Measurements from ENCODE around the gene C10orf62.
"Not testable (repeated sequence)": the region's sequence is repeated elsewhere in the genome, so short reads cannot be mapped to it uniquely, and the experiment has no call there.

Gene C10orf62, protein sequence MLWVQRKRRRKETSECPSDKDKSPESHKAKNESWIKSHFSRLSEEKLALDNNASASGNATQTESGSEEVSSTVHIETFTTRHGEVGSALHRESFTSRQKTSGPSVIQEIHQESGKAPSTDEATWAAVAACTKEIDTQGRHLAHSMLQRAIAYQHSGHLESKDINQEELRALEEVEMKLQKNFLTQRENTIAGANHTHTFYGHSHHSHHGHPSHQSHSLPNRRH

DNA sequence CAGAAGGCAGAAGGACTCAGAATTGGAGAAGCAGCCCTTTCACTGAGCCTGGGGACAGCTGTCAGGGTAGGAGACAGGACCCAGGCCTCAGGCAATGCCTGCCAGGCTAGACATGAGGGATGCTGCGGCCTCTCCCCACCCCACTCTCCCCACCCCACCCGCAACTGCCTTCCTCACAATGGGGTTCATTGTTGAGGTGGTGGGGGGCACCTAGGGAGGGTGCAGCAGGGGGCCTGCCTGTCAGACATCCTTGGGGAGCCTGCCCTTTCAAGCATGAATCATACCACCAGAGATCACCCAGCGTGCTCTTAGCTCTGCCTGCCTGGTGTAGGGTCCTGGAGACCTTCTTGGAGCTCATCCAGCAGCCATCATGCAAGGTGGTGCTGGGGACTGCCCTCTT, at the start of gene C10orf62:
C10orf62 (plus strand) TSS at position 243 of the 400 bp plus-strand sequence. CDS start 177 bp downstream, outside the sequence.
- DNase-seq (ENCODE audit: low read depth, low spot score), result no peak

DNA sequence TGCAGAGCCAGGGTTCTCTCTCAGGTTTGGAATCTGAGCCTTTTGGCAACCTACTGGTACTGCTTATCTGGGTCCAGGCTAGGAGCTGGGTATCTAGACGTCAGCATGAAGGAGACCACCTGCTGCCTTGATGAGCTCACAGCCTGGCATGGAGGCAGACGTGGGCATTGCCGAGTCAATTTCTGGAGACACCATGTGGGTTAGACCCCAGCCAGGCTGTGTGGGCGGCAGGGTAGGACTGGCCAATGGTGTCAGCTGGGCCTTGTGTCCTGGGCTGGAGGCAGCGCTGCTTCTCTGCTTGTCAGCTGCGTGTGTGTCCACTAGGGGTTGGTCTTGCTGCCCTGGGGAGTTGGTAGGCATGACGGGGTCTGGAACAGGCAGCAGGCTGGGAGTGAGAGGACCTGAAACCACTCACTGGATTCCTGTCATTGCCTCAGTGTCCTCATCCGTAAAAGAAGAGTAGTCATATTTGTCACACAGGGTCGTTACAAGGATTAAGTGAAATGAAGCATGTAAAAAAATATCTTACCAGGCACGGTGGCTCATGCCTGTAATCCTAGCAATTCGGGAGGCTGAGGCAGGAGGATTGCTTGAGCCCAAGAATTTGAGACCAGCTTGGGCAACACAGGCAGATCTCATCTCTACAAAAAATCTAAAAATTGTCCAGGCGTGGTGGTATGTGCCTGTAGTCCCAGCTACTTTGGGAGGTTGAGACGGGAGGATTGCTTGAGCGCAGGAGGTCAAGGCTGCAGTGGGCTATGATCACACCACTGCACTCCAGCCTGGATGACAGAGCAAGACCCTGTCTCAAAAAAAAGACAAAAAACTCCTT, 48.6 kb upstream of the C10orf62 start:
- DNase-seq (ENCODE audit: low read depth, low spot score), result no peak

DNA sequence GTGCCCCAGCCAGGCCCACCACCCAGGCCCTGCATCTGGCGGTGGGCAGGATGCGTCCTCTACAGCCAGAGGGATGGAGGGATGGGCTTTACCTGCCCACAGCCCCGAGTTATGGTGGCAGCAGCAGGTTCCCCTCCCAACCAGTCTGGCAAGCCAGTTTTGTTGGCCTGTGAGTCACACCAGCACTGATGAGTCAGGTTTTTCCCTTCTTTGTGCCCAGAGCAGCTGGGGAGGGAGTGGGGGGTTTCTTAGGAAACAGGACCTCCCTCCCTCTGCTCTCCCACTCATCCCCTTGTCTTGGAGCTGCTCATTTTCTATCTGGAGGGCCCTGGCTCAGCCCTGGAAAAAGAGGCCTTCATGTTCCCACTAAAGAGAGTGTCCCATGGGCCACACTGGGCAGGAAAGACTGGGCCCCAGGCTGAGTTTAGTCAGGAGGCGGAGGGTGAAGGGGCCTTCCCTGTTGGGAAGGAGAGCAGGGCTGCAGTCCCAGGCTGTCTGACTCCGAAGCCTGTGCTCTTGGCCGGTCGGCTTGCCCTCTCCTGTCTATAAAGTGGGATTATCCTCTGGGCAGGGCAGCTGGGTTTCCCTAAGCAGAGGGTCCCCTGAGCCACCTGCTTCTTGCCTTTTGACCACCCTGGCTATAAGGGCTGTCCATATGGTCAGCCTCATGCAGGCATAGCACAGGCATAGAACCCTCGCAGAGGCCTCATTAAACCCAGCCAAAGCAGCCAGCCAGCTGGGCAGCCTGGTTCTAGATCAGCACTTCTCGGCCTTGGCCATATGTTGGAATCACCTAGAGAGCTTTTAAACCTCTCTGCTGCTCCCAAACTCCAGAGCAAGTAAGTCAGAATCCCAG, 47.1 kb upstream of the C10orf62 start:
- no peak for DNase-seq (ENCODE audit: low read depth, low spot score)

DNA sequence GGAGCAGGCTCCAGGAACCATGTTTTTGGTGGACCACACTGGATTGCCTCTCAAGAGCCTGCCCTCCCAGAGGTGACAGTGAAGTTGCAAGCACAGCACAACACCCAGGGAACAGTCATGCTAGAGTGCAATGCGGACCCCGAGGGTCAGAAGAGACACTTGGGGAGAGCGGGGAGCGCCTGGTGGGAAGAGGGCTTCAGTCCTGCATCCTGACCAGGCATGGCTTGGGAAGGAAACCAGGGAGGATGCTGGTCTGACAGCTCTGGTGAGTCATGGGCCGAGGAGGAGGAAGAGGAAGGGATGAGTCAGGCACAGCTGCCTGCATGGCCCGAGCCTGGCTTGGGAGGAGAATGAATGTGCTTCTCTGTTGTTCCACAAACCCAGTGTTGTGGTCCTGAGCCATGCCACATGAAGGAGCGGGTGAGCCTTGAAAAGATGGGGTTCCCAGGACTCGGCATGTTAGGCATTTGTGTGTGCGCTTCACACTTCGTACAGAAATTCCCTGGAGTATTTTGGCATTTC, 46.4 kb upstream of the C10orf62 start:
- peak; percentile 3 for DNase-seq (ENCODE audit: low read depth, low spot score)

DNA sequence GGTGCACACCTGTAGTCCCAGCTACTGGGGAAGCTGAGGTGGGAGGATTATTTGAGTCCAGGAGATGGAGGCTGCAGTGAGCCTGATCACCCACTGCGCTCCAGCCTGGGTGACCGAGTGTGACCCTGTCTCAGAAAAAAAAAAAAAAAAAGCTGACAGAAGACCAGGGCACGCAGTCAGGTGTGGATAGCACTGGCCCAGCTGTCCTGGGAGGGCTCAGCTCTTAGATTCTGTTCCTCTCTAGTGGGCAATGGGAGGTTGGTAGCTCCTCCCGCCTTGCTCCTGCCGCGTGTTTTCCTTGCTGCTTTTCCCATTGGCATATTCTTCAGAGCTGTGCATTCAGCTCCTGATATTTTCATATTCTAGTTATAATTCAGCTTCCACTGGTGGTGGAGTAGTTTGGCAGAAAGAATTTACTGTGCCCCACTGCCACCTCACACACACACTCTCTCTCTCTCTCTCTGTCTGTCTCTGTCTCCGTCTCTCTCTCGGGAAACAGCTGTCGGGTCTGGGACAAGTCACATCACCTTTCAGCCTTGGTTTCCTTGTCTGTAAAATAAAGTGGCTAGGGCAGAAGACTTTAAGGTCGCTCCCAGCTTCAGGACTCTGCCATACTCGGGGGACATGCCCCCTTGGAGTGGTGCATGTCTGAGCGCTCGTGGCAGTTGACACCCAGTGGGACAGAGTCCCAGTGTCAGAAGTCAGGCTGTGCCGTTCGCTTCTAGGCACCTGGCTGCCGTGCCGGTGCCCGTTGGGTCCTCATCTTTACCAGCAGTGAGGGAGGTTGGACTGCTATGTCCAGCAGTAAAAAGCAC, 42.9 kb upstream of the C10orf62 start:
- no peak for DNase-seq (ENCODE audit: low read depth, low spot score)

DNA sequence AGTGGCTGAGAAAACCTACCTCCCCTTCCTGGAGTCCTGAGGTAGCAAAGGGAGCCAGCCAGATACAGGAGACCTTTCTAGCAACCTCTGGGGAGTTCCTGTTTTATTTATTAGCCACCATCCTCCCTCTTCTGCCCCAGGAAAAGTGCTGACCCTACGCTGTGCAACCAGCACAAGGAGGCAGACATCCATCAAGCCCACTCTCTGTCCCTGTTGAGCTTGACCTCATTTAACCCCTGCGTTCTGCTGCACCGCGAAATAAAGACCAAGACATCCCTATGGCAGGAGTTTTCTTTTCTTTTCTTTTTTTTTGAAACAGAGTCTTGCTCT, 42.3 kb upstream of the C10orf62 start:
- no peak for DNase-seq (ENCODE audit: low read depth, low spot score)

DNA sequence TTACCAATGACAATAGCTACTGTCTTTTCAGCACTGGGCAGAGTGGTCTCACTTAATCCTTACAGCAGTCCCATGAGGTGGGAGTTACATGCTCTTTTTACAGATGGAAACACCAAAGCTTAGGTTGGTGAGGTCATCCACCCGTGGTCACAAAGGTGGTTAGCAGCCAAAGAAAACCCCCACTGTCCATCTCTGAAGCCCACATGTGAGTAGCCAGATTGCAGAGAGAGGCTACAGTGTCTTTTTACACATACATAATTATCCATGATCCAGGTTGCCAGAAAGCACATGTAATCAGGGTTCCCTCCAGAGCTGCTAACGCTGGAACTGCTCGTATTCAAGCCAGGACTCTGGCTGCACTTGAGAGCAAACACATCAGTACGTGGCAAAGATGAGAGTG, 41.6 kb upstream of the C10orf62 start:
- DNase-seq (ENCODE audit: low read depth, low spot score), result no peak

DNA sequence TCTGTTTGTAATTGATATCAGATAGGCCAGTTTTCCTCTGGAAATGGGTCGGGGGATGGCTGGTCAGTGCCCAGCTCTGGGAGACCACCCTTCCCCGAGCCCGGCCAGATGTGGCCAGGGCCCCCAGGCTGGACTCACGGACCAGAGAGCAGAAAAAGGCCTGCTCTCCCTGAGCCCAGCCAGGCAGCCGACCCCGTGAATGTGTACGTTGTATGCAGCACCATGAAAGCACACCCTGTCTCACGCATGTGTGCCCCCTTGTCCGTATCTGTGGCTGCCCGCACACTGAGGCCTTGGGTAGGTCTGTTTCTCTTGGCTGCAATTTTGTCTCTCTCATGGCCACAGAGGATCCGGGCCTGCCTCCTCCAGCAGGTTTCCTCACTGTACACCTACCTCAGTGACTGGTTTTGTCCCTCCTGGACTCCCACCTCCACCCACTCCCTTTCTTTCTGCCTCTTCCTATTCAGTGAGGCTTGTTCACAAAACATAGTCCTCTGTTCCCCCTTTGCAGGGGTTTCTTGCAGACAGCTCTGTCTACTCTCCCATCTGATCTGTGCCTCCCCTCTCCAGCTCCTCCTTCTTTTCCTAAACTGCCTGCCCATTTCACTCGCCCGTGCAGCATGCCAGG, 40.6 kb upstream of the C10orf62 start:
- no peak for DNase-seq (ENCODE audit: low read depth, low spot score)

DNA sequence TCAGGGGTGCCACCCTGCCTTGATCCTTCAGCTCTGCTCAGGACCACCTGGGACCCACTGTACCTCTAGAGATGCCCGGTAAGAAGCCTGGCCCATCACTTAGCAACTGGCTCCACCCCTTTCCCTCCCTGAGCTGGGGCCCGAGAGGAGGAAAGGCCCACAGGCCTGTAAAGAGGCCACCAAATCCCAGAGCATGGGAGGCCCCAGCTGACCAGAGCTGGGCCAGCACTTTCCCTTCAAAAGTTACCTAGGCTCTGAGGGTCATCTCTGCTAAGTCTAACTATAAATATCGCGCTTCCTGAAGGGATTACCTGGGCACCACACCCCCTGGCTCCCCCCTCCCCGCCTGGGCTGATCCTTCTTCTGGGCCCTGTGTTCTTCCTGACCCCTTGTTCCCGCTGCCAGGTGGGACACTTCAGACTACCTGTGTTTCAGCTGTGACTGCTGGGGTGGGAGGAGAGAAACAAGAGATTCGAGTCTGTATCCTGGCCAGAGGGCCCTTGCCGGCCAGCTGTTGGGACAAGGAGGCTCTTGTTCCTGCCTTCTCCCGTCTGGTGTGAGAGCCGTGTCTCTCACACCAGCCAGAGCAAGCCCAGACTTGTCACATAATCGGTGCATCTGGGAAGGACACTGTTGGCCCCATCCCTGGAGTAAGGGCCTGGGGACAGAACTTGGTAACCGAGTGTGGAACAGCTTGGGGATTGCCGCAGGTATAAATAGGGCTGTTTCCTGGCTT, 39.8 kb upstream of the C10orf62 start:
- no peak for DNase-seq (ENCODE audit: low read depth, low spot score)

DNA sequence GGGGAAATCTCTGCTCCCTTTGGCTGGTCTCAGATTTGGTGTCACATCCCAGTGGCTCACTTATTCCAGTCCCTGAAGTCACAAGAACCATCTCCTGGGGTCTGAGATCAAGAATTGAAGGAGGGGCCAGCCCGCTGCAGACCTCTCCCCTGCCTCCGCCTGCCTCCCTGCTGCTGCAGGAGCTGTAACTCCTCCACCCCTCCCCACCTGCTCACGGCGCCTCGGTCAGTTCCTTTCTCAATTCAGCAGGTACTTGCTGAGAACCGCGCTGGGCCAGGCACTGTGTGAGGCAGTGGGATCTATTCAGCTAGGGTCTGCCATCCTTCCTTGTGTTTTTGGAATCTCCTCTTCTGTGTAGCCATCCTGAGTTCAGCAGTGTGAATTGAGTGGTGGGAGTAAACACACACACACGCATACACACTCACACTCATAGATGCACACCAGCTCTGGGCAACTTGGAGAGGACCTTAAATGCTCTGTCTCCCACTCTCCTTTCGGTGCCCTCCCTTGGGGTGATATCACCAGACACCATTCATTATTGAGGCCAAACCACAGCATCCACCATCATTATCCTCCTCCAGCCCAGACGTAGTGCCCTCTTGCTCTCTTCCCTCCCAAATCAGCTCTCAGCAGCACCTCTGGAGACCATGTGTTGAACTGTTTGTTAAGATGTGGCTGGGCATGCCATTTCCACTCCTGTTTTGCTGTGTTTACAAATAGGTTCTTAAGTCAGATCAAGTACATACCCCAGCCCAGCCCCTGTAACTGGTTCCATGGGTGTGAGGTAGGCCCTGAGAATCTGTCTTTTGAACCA, 39.0 kb upstream of the C10orf62 start:
- DNase-seq (ENCODE audit: low read depth, low spot score), result no peak

DNA sequence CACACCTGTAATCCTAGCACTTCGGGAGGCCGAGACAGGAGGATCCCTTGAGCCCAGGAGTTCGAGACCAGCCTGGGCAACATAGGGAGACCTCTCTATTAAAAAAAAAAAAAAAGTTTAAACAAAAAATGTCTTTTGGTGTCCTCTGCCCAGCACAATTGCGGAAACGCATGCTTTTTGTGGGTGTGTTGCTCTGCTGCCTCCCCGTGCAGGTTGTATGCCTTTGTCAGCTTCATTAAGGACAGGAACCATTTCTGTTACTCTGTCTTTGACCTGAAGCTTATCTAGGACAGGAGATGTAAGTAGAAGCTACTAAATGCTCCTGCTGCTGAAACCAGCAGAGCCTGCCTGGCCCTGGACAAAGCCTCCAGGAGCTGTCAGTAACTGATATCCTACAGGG, 38.2 kb upstream of the C10orf62 start:
- no peak for DNase-seq (ENCODE audit: low read depth, low spot score)

DNA sequence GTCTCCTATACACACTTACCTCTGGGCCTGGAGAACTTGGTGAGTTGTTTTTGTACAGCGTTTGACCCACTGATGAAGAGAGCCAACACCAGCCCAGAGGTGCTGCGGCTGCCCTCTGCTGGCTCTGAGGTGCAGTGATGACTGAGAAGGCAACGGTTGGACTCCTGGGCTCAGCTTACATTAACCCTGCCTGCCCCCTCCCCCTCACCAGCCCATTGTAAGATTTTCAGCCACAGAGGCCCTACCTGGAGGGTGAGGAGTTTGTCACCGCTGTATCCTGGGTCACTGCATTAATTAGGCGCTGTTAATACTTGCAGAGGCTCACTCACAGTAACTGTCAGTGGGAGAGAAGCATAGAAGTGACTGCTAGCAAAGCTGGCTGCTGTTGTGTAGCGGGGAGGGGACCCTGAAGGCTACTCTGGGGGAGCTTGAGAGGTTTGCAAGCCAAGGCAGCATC, 35.9 kb upstream of the C10orf62 start:
- DNase-seq (ENCODE audit: low read depth, low spot score), result peak; percentile 38

DNA sequence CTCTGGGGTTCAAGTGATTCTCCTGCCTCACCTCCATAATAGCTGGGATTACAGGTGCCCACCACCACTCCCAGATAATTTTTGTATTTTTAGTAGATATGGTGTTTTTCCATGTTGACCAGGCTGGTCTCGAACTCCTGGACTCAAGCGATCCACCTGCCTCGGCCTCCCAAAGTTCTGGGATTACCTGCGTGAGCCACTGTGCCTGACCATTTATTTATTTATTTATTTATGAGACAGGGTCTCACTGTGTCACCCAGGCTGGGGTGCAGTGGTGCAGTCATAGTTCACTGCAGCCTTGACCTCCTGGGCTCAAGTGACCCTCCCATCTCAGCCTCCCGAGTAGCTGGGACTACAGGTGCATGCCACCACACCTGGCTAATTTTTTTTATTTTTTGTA, 35.2 kb upstream of the C10orf62 start:
- not testable (repeated sequence) for DNase-seq (ENCODE audit: low read depth, low spot score)

DNA sequence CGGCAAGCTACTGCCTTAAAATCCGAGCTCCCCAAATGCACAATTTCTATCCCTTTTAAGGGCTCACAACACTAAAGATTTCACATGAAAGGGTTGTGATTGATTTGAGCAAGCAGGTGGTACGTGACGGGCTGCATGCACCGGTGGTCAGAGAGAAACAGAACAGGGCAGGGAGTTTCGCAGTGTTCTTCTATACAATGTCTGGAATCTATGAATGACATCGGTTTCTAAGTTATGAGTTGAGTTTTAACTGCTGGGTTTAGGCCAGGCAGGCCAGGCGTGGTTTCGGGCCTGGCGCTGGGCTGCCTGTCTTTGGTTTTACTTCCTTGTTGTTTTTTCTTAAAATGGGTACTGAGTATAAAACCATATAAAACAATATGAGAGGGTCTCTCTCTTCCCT, 34.0 kb upstream of the C10orf62 start:
- not testable (repeated sequence) for DNase-seq (ENCODE audit: low read depth, low spot score)

DNA sequence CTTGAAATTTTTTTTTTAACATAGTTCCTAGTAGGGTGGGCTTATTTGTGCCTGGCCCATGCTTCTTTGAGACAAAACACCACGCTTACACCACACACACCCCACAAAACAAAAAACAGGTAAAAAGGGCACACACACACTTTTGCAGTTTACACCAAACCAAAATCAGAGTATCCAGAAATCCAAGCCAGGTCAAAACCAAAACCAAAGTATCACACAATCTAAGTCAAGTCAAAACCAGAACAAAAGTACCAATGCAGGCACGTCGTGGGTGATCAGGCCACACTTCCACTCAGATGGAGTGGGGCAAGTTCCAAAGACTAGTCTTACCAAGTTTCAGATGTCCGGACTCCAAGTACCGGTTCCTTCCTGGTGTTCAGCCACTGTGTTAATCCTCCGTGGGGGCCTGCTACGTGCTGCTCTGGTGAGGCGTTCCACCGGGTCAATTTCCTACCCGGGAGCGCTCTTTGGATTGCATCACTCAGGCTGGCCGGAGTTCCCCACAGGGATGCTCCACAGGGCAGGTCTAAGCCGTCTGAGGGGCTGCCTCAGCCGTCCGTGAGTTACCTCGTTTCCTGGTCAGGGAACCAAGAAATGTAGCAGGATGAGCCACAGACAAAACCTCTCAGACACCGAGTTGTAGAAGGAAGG, 28.7 kb upstream of the C10orf62 start:
- not testable (repeated sequence) for DNase-seq (ENCODE audit: low read depth, low spot score)

DNA sequence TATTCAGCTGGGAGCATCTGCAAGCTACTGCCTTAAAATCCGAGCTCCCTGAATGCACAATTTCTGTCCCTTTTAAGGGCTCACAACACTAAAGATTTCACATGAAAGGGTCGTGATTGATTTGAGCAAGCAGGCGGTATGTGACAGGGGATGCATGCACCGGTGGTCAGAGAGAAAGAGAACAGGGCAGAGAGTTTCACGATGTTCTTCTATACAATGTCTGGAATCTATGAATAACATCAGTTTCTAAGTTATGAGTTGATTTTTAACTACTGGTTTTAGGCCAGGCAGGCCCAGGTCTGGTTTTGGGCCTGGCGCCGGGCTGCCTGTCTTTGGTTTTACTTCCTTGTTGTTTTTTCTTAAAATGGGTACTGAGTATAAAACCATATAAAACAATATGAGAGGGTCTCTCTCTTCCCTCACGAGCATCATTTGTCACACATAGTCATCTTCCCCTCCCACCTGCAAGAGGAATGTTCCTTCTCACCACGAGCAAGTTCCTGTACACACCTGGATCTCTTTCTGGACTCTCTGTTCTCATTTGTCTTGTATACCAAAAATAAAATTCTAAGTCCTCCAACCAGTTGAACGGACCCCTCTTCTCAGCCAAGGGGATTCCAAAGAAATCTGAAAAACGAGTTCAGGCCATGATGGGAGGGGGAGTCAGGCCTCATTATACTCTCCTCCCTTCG, 28.0 kb upstream of the C10orf62 start:
- DNase-seq (ENCODE audit: low read depth, low spot score), result not testable (repeated sequence)

DNA sequence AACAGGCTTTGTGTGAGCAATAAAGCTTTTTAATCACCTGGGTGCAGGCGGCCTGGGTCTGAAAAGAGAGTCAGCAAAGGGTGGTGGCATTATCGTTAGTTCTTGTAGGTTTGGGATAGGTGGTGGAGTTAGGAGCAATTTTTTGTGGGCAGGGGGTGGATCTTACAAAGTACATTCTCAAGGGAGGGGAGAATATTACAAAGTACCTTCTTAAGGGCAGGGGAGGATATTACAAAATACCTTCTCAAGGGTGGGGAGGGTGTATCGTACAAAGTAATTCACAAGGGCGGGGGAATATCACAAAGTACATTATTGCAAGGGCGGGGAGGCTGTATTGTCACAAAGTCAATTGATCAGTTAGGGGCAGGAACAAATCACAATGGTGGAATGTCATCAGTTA, 27.2 kb upstream of the C10orf62 start:
- DNase-seq (ENCODE audit: low read depth, low spot score), result not testable (repeated sequence)

DNA sequence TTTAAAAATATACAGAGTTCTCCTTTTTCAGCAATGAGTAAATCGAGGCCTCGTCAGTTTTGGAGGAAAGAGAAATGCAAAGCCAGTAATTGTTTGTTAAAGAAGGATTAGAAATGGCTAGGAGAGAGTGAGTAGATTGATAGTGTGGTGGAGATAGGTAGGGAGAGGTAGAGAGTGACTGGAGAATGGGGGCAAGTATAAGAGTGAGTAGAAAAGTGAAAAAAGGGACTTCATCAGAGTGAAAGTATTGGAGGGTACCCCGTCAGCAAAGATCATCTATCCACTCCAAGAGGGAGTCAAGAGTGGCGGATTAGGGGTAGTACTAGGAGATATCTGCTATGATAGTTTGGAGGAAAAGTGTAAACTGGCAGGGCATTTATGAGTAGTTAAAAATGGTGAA, 26.2 kb upstream of the C10orf62 start:
- no peak for DNase-seq (ENCODE audit: low read depth, low spot score)

Data from activated CD4-positive, CD25-positive, alpha-beta regulatory T cell treated with anti-CD3 and anti-CD28 coated beads, Interleukin-2, amount 50 U/mL, for 16 hours (primary cell).